ENCODE measurements around the gene GGTA1. TPM values are rescaled to one million over a fixed set of nuclear protein-coding genes. Genes with fewer than 3 reads are reported as not detected.

GGTA1 gene
- total and polyA plus RNA-seq, 9 of the 15 experiments (the other 6 are each of a cell fraction or from before 2014, with no cell fraction given): 0.04 to 0.15 TPM; not detected in 7

DNA sequence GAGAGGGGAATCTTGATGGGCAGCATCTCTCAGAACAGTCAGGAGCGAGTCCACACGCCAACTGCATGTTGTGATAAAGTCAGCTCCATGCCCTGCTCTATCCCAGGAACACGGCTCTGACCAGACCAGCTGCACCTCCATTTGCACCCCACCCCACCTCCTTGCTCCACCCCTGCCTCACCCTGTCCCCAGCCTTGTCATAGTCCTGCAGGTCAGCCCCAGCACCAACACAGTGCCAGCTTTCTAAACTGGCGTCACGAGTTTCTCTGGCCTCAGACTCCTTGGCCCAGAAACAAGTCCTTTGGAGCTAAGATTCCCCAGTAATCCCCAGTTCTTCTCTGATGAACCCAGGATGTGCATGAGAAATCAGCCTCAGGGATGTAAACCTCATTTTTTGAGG is 23.5 kb downstream of the GGTA1 start:
- Histone ChIP-seq H3K4me3 (no peak overlapping the region), H3K4me1 (replicated peaks in 1 of 2; ENCODE audit: control insufficient read depth in 2 of 2, insufficient read depth in 2 of 2, low read length in 2 of 2) (no peaks in the 10 kb centered on the region), H2AFZ (ENCODE audit: low read depth, low read length) (no peak overlapping the region), H3K36me3 (ENCODE audit: control insufficient read depth, insufficient read depth, low read length) (no peaks in the 10 kb centered on the region), H3K79me2 (ENCODE audit: control insufficient read depth, insufficient read depth, low read length) (no peaks in the 10 kb centered on the region), H3K27me3 (ENCODE audit: control insufficient read depth in 2 of 2, insufficient read depth in 2 of 2, low read length in 2 of 2) (peaks cover 20 to 38% of the 10 kb centered on the region in 2 experiments), H3K27ac (ENCODE audit: extremely low read depth, low read depth, low read length) (no peak overlapping the region), H3K9me1 (ENCODE audit: control insufficient read depth, insufficient read depth, low read length) (no peaks in the 10 kb centered on the region), H3K4me2 (ENCODE audit: insufficient read depth, low read length) (no peak overlapping the region), H3K9me3 (replicated peaks; ENCODE audit: control insufficient read depth, insufficient read depth, low read depth, low read length) (no peaks in the 10 kb centered on the region), H3K9ac (ENCODE audit: insufficient read depth in 1 of 2, low read depth in 2 of 2, low read length in 2 of 2) (no peak overlapping the region), H4K20me1 (replicated peaks; ENCODE audit: control insufficient read depth, insufficient read depth, low read length) (0 out of 2 replicates have a peak, but pooled peaks cover 2% of the 10 kb centered on the region)
- in situ Hi-C loops (cut with MboI): no loop called here
- intact Hi-C loops (cut with micrococcal nuclease): no loop called here
- DNase-seq (ENCODE audit: extremely low read depth in 1 of 4, low spot score in 3 of 4) (no peak), ATAC-seq (no peak), FAIRE-seq (no peak)
- no TSS peak for BruUV-seq (replicated peaks)
- CTCF ChIA-PET (ENCODE audit: low intra/inter-chr PET ratio): no interaction called here
- whole genome bisulfite sequencing (ENCODE audit: insufficient coverage, low coverage, missing lambda C conversion rate): 3% methylated on average over 4 of the region's 5 CpGs
- POLR2A ChIA-PET: interaction anchor here (0.6 kb wide), 2 partner anchors 13 to 165 kb away, joined by 4 read pairs; no protein-coding TSS in a partner anchor
- TF ChIP-seq GABPB1 (CRISPR knock-in tag; IDR thresholded peaks at IDR 0.05) (no peak), PHF20 (IDR thresholded peaks at IDR 0.05; ENCODE audit: partially characterized antibody) (no peak), RBM34 (IDR thresholded peaks at IDR 0.05; ENCODE audit: borderline replicate concordance, insufficient read depth, low read length) (no peak), TCF3 (CRISPR knock-in tag; IDR thresholded peaks at IDR 0.05) (no peak), KDM2B (CRISPR knock-in tag; IDR thresholded peaks at IDR 0.05) (no peak), KHSRP (IDR thresholded peaks at IDR 0.05) (no peak), HDAC2 (IDR thresholded peaks at IDR 0.05) (no peak), CAMTA2 (CRISPR knock-in tag; conservative IDR thresholded peaks at IDR 0.05) (no peak), MAFK (IDR thresholded peaks at IDR 0.05; ENCODE audit: low read length) (no peak), SMARCC2 (IDR thresholded peaks at IDR 0.05; ENCODE audit: low read depth) (no peak), ZNF324 (CRISPR knock-in tag; IDR thresholded peaks at IDR 0.05) (no peak), SRSF7 (optimal IDR thresholded peaks at IDR 0.05; ENCODE audit: low read depth, low read length) (no peak), GTF2F1 (IDR thresholded peaks at IDR 0.05; ENCODE audit: low read depth, low read length) (no peak)
- TF ChIP-seq, protein P1, sequence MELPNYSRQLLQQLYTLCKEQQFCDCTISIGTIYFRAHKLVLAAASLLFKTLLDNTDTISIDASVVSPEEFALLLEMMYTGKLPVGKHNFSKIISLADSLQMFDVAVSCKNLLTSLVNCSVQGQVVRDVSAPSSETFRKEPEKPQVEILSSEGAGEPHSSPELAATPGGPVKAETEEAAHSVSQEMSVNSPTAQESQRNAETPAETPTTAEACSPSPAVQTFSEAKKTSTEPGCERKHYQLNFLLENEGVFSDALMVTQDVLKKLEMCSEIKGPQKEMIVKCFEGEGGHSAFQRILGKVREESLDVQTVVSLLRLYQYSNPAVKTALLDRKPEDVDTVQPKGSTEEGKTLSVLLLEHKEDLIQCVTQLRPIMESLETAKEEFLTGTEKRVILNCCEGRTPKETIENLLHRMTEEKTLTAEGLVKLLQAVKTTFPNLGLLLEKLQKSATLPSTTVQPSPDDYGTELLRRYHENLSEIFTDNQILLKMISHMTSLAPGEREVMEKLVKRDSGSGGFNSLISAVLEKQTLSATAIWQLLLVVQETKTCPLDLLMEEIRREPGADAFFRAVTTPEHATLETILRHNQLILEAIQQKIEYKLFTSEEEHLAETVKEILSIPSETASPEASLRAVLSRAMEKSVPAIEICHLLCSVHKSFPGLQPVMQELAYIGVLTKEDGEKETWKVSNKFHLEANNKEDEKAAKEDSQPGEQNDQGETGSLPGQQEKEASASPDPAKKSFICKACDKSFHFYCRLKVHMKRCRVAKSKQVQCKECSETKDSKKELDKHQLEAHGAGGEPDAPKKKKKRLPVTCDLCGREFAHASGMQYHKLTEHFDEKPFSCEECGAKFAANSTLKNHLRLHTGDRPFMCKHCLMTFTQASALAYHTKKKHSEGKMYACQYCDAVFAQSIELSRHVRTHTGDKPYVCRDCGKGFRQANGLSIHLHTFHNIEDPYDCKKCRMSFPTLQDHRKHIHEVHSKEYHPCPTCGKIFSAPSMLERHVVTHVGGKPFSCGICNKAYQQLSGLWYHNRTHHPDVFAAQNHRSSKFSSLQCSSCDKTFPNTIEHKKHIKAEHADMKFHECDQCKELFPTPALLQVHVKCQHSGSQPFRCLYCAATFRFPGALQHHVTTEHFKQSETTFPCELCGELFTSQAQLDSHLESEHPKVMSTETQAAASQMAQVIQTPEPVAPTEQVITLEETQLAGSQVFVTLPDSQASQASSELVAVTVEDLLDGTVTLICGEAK (IDR thresholded peaks at IDR 0.05): no peak
- TF ChIP-seq, protein P1 (CRISPR knock-in tag; IDR thresholded peaks at IDR 0.05): no peak
- TF ChIP-seq, protein P2, sequence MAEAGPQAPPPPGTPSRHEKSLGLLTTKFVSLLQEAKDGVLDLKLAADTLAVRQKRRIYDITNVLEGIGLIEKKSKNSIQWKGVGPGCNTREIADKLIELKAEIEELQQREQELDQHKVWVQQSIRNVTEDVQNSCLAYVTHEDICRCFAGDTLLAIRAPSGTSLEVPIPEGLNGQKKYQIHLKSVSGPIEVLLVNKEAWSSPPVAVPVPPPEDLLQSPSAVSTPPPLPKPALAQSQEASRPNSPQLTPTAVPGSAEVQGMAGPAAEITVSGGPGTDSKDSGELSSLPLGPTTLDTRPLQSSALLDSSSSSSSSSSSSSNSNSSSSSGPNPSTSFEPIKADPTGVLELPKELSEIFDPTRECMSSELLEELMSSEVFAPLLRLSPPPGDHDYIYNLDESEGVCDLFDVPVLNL (CRISPR knock-in tag; IDR thresholded peaks at IDR 0.05; ENCODE audit: low read depth): no peak
